IPS-NIHi7 (cell line): Measurements from ENCODE around the gene EFNB3.

Experiments
- DNase-seq: peaks from one replicate; pipeline ENCODE4 v3.0.0; 2012; ENCODE audit warnings: mixed read lengths; ENCODE audit errors: extremely low spot score

EFNB3 gene

GRCh38 chr17:7697828-7698588 lies 7.0 kb upstream of the EFNB3 start:
- DNase-seq: no peak

GRCh38 chr17:7700510-7700909 lies 4.5 kb upstream of the EFNB3 start:
- no peak for DNase-seq

- DNase-seq: no peak
Observed at GRCh38 chr17:7701681-7702080, 3.3 kb upstream of the EFNB3 start.

- DNase-seq: no peak
Observed at GRCh38 chr17:7702776-7703175, 2.2 kb upstream of the EFNB3 start.

GRCh38 chr17:7703584-7704479 lies 1.2 kb upstream of the EFNB3 start:
- DNase-seq: peak; percentile 88

- DNase-seq: no peak
Observed at GRCh38 chr17:7705269-7706255, 560 bp downstream of the EFNB3 start.

GRCh38 chr17:7706631-7707354 lies 1.8 kb downstream of the EFNB3 start:
- DNase-seq: no peak

GRCh38 chr17:7707446-7707845 lies 2.4 kb downstream of the EFNB3 start:
- DNase-seq: no peak

GRCh38 chr17:7707858-7708750 lies 3.1 kb downstream of the EFNB3 start:
- no peak for DNase-seq

GRCh38 chr17:7709031-7709430 lies 4.0 kb downstream of the EFNB3 start:
- no peak for DNase-seq

GRCh38 chr17:7710301-7710700 lies 5.3 kb downstream of the EFNB3 start:
- no peak for DNase-seq

GRCh38 chr17:7711051-7711755 lies 6.2 kb downstream of the EFNB3 start:
- peak; percentile 60 for DNase-seq

GRCh38 chr17:7712111-7712771 lies 7.2 kb downstream of the EFNB3 start:
- DNase-seq: no peak

- no peak for DNase-seq
Observed at GRCh38 chr17:7713782-7714181, 8.8 kb downstream of the EFNB3 start.

GRCh38 chr17:7714721-7715594 lies 10.0 kb downstream of the EFNB3 start:
- no peak for DNase-seq

GRCh38 chr17:7715936-7716886 lies 11.2 kb downstream of the EFNB3 start:
- DNase-seq: no peak
